SU-DHL-6 (cell line): ENCODE results near the gene PSMB11.

Experiments
- H2AFZ ChIP-seq: fragments of 200-600 bp; sonication (generic); 2 replicates; pipeline ENCODE4 v1.6.1; 2014; ENCODE audit warnings: low read depth, mild to moderate bottlenecking, moderate library complexity, mixed read lengths, antibody characterized with exemption, low read length; ENCODE audit not compliant: severe bottlenecking
- H3F3A ChIP-seq: fragments of 200-600 bp; shearing (Covaris generic); 2 replicates; pipeline ENCODE4 v1.6.0; 2016; ENCODE audit warnings: antibody characterized with exemption, mild to moderate bottlenecking; ENCODE audit not compliant: insufficient read depth
- H3K27ac ChIP-seq: fragments of 200-600 bp; sonication (generic); 2 replicates; pipeline ENCODE4 v1.5.1; 2016; ENCODE audit warnings: low read depth, mild to moderate bottlenecking, low read length, moderate library complexity, mixed read lengths
- H3K27me3 ChIP-seq: fragments of 200-600 bp; sonication (generic), shearing (Covaris generic); 2 replicates; pipeline ENCODE4 v1.6.0; 2014; ENCODE audit warnings: mild to moderate bottlenecking, low read length
- H3K36me3 ChIP-seq: fragments of 200-600 bp; sonication (generic); 2 replicates; pipeline ENCODE4 v1.6.1; 2014; ENCODE audit warnings: mild to moderate bottlenecking, low read length, mixed read lengths
- H3K4me2 ChIP-seq: fragments of 300-600, 200-600 bp; shearing (Covaris generic), sonication (generic); 2 replicates; pipeline ENCODE4 v1.6.0; 2014; ENCODE audit warnings: low read length, low read depth, mild to moderate bottlenecking; ENCODE audit not compliant: poor library complexity, severe bottlenecking
- H3K4me3 ChIP-seq: fragments of 200-600 bp; sonication (generic); 2 replicates; pipeline ENCODE4 v1.5.1; 2014; ENCODE audit warnings: antibody characterized with exemption, low read length, mild to moderate bottlenecking, mixed read lengths; ENCODE audit not compliant: insufficient read depth, poor library complexity, severe bottlenecking
- H3K79me2 ChIP-seq: fragments of 200-600 bp; sonication (generic); 2 replicates; pipeline ENCODE4 v1.6.1; 2014; ENCODE audit warnings: mild to moderate bottlenecking, low read length, moderate library complexity; ENCODE audit not compliant: insufficient read depth
- H3K9ac ChIP-seq: fragments of 200-600 bp; sonication (generic); 2 replicates; pipeline ENCODE4 v1.7.0; 2014; ENCODE audit warnings: mild to moderate bottlenecking, low read length
- H3K9me2 ChIP-seq: fragments of 200-600 bp; sonication (generic); replicated peaks from 2 replicates; pipeline ENCODE4 v1.6.1; 2014; ENCODE audit warnings: low read length; ENCODE audit not compliant: insufficient read depth
- H3K9me3 ChIP-seq: fragments of 200-600 bp; sonication (generic); 2 replicates; pipeline ENCODE4 v1.6.1; 2014; ENCODE audit warnings: low read length, mixed read lengths; ENCODE audit not compliant: insufficient read depth
- H4K20me1 ChIP-seq: fragments of 200-600 bp; sonication (generic); 2 replicates; pipeline ENCODE4 v1.6.1; 2014; ENCODE audit warnings: low read depth, mild to moderate bottlenecking, antibody characterized with exemption, low read length, moderate library complexity, mixed read lengths
- EZH2phosphoT487 ChIP-seq: fragments of 200-600 bp; sonication (generic), shearing (Covaris generic); conservative IDR thresholded peaks from 2 replicates; pipeline ENCODE4 v1.6.1; 2018; ENCODE audit warnings: mild to moderate bottlenecking, antibody characterized with exemption, low read length, moderate library complexity, mixed read lengths
- TF ChIP-seq, protein P1 (sequence below): fragments of 200-600 bp; sonication (generic); IDR thresholded peaks from one replicate; pipeline ENCODE4 v1.5.1; 2017; ENCODE audit warnings: antibody characterized with exemption, mild to moderate bottlenecking, low read length, moderate library complexity; ENCODE audit not compliant: insufficient read depth, poor library complexity, severe bottlenecking

The PSMB11 gene

DNA sequence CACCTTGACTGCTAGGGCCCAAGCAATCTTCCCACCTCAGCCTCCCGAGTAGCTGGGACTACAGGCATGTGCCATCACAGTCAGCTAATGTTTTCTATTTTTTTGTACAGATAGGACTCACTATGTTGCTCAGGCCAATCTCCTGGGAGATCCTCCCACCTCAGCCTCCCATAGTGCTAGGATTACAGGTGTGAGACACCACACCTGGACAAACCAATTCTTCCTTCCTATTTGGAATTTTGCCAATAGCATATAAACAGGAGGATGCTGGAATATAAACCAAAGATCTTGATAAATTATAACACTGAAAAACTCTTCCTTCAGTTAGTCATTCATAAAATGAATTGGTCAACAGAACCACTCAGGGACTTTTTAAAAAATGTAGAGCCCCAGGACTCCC lies 44.6 kb downstream of the PSMB11 start:
- Histone ChIP-seq H3K9me3 (no peaks in the 10 kb centered on the region), H3F3A (0 out of 2 replicates have a peak, but pooled peaks cover 3% of the 10 kb centered on the region), H4K20me1 (peaks cover 4% of the 10 kb centered on the region; the same call in 1 of the 2 replicates), H3K27ac (no peak overlapping the region), H3K36me3 (peaks cover 46% of the 10 kb centered on the region), H2AFZ (no peak overlapping the region), H3K79me2 (peaks cover 15% of the 10 kb centered on the region; the same call in 1 of the 2 replicates), H3K9ac (no peak overlapping the region), H3K4me2 (no peak overlapping the region), H3K9me2 (no peaks in the 10 kb centered on the region), H3K27me3 (no peaks in the 10 kb centered on the region), H3K4me3 (no peak overlapping the region)
- no peak for TF ChIP-seq EZH2phosphoT487
- TF ChIP-seq, protein P1, sequence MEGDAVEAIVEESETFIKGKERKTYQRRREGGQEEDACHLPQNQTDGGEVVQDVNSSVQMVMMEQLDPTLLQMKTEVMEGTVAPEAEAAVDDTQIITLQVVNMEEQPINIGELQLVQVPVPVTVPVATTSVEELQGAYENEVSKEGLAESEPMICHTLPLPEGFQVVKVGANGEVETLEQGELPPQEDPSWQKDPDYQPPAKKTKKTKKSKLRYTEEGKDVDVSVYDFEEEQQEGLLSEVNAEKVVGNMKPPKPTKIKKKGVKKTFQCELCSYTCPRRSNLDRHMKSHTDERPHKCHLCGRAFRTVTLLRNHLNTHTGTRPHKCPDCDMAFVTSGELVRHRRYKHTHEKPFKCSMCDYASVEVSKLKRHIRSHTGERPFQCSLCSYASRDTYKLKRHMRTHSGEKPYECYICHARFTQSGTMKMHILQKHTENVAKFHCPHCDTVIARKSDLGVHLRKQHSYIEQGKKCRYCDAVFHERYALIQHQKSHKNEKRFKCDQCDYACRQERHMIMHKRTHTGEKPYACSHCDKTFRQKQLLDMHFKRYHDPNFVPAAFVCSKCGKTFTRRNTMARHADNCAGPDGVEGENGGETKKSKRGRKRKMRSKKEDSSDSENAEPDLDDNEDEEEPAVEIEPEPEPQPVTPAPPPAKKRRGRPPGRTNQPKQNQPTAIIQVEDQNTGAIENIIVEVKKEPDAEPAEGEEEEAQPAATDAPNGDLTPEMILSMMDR: no peak

DNA sequence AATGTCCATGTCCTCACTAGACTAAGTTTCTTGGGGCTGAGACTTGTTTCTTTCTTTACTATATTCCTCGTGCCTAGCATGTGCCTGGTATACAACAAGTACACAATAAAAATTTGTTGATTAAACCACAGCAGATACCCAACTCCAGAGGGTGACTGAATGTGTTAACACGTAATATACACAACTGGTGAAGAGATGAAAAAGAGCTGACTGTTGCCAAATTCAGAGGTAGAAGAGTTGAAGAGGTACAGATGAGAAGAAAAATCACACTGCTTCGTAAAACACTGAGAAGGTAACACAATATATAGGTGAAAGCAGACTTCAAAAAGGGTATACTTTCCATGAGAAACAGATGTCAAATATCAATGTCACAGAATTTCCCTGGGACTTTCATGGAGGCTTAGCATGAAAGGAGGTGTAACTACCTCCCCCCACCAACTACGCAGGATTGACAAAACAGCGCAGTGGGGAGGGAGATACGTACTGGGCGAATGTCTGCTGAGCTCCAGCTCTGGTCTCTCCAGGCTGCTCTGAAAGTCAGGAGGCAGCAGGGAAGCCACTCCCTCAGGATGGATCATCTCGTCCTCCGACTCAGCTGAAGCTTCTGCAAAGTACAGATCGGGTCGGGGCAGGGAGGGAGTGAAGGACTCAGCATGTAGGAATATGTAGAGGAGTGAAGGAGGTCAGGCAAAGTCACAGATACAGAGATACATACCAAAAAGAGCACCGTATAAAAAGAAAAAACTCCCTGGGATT lies 47.7 kb downstream of the PSMB11 start:
- TF ChIP-seq EZH2phosphoT487: no peak
- TF ChIP-seq, protein P1: no peak
- peaks cover 25% of the 10 kb centered on the region for H4K20me1 ChIP-seq
- peaks cover 45% of the 10 kb centered on the region for H3K79me2 ChIP-seq
- H2AFZ ChIP-seq: no peak overlapping the region
- H3K27me3 ChIP-seq: no peaks in the 10 kb centered on the region
- no peak overlapping the region for H3K4me2 ChIP-seq
- H3K36me3 ChIP-seq: peaks cover 53% of the 10 kb centered on the region
- H3K27ac ChIP-seq: no peak overlapping the region
- no peaks in the 10 kb centered on the region for H3K9me3 ChIP-seq
- H3K4me3 ChIP-seq: no peak overlapping the region
- no peaks in the 10 kb centered on the region for H3K9me2 ChIP-seq
- H3F3A ChIP-seq: 0 out of 2 replicates have a peak, but pooled peaks cover 3% of the 10 kb centered on the region
- no peak overlapping the region for H3K9ac ChIP-seq

DNA sequence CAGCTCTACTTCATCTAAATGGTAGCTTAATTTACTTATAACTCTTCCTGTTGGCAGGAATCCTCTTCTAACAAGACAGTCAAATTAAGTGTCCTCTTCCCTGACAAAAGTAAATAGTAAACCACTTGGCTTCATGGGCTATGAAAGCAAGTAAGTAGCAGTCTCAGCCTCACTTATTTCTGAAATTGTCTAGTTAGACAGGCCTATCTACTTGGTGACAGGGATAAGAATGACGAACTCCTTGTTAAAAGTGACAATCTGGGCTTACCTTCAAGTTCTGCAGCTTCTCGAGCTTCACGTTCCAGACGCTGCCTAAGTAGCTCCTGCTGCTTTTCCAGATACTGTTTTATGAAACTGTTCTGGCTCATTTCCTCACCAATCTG lies 48.2 kb downstream of the PSMB11 start:
- Histone ChIP-seq H4K20me1 (peaks cover 25% of the 10 kb centered on the region), H3K4me2 (no peak overlapping the region), H3K4me3 (no peak overlapping the region), H3K9me2 (no peaks in the 10 kb centered on the region), H3K27me3 (no peaks in the 10 kb centered on the region), H3K79me2 (peaks cover 45% of the 10 kb centered on the region), H3K27ac (no peak overlapping the region), H3F3A (0 out of 2 replicates have a peak, but pooled peaks cover 3% of the 10 kb centered on the region), H3K9ac (no peak overlapping the region), H2AFZ (no peak overlapping the region), H3K36me3 (peaks cover 52% of the 10 kb centered on the region), H3K9me3 (no peaks in the 10 kb centered on the region)
- TF ChIP-seq EZH2phosphoT487: no peak
- TF ChIP-seq, protein P1: no peak
